H1 (cell line): Measurements from ENCODE around the gene CLDN6. TPM values are rescaled to one million over a fixed set of nuclear protein-coding genes. Genes with fewer than 3 reads are reported as not detected.

Source experiments
- ATF2 ChIP-seq: IDR thresholded peaks from 2 replicates; pipeline ENCODE4 v1.6.1; 2012; ENCODE audit warnings: low read length, inconsistent platforms
- CBX8 ChIP-seq: fragments of 300-800, 300-1000 bp; sonication (generic); IDR thresholded peaks from 2 replicates; pipeline ENCODE4 v1.7.1; 2016; ENCODE audit warnings: low read depth, low read length, borderline replicate concordance
- NANOG ChIP-seq: IDR thresholded peaks from 2 replicates; pipeline ENCODE4 v1.6.1; 2011; ENCODE audit warnings: low read length, low read depth, mild to moderate bottlenecking, inconsistent platforms; ENCODE audit not compliant: insufficient read depth, poor library complexity, severe bottlenecking
- SUZ12 ChIP-seq: fragments of 200-600 bp; sonication (generic); IDR thresholded peaks from 2 replicates; pipeline ENCODE4 v1.6.1; 2012; ENCODE audit warnings: mild to moderate bottlenecking, inconsistent platforms, low read length, moderate library complexity, mixed read lengths
- polyA plus RNA-seq, 7 experiments: library from polyadenylated mRNA; depleted of rRNA in 3 of 7; stranded (reverse) in 5 of 7; unstranded in 2 of 7; fragments of >200 nt in 5 of 7; fragments of 200-250 nt in 2 of 7; gene quantifications; 1 replicate in 5 of 7; 2 replicates in 1 of 7; 4 replicates in 1 of 7; pipeline versions ENCODE4 v1.2.1 to v1.2.3, GENCODE V29; 2011 to 2013; ENCODE audit warnings: missing spikeins in 2 of 7, mixed read lengths in 2 of 7
- total RNA-seq: library from RNA; stranded (reverse); fragmentation: NEBNext Ultra II Directional; extraction: Animal tissue kit (Norgen Biotek cat#: 25700); gene quantifications from 2 replicates; pipeline ENCODE4 v1.2.1, GENCODE V29; 2021

CLDN6 gene
- total and polyA plus RNA-seq, 2 of the 8 experiments (the other 6 are each of a cell fraction or from before 2014, with no cell fraction given) = 747 to 1,115 TPM

- TF ChIP-seq SUZ12 (no peak), NANOG (no peak), CBX8 (no peak), ATF2 (no peak)
- TF ChIP-seq, all 59 proteins: peak for 0
Observed at GRCh38 chr16:3065069-3065741, 47.2 kb upstream of the CLDN6 start, which contains the start of gene IL32 (continued).
